HG03469 (cell line): Measurements from ENCODE around the gene TMEM178B.
A peak's percentile ranks its signal among the peaks of the same experiment; 100 is the strongest.

Experiments
- ATAC-seq: cut with Tn5 transposase; IDR thresholded peaks from one replicate; pipeline ENCODE4 v1.9.1; 2021; ENCODE audit warnings: mild to moderate bottlenecking, moderate library complexity, moderate number of reproducible peaks; ENCODE audit not compliant: unreplicated experiment

TMEM178B gene

DNA sequence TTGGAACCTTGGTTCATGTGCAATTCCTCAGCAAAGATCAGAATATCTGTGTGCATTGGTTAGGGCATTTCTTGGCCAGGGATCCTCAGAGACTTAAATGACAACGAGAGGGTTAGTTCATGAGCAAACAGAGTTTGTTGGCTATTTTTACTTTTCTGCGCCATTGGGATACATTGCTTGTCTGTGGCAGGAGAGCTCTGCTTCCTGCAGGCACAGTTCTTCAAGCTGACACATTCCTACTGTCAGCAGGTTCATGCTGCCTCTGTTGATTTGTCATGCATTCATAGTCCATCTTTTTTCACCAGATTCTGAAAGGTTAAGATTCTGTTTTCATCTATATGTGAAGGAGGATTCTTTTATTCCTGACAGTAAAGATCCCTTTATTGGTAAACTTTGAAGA is 139.4 kb downstream of the TMEM178B start:
- ATAC-seq: no peak

DNA sequence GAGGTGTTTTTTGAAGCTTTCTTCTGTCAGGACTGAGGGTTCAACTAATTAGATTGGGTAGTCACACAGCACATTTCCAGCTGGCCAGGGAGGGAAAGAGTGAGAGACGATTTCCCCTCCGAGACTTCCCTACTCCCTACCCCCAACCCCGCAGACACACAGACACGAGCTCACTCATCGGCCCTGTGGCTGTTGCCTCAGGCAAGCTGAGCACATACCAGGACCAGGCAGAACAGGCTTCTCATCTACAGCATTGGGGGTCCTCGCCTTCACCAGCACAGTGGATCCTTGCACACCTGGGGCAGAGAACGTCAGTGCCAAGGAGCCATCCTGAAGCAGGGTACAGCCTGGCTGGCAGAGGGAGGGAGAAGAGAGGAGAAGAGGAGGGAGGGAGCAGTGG is 144.1 kb downstream of the TMEM178B start:
- no peak for ATAC-seq

DNA sequence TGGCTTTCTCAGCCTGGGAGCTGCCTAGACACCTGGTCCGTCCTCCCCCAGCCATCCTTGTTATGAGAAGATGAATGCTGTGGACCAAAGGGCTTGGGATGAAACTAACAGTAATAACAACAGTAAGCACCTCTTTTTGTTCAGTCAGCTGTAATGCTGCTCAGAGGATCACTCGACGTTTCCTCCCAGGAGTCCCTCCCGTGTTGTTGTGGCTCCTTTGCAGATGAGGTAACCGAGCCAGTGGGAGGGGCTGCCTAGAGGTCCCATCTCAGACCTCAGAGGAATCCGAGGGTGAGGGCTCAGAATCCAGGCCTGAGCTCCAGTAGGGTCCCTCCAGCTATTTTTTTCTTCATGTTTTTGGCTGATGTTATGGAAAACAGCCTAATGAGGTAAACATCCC is 145.1 kb downstream of the TMEM178B start:
- no peak for ATAC-seq

DNA sequence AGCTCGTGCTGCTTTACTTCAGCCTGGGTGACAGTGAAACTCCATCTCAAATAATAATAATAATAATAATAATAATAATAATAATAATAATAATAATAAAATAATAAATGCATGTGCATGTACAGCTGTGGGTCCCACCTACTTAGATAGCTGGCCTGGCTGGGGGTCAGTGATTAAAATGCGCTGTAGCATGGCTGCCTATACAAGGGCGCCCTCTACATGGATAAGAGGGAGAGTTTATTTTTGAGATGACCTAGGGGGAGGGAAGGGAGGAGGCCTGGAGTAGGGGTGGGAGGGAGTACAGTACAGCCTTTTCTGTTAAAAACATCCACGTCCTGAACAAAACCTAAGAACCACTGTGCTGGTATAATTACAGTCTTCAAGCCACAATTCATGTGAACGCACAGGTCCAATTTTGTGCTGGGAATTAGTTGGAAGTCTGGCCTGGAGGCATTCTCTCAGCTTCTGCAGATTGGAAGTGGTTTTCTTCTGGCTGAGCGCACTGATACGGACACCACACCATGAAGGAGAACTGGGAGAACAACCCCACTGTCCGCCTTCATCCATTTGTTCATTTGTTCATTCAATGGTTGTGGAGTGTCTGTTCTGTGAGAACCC is 146.5 kb downstream of the TMEM178B start:
- ATAC-seq: no peak

DNA sequence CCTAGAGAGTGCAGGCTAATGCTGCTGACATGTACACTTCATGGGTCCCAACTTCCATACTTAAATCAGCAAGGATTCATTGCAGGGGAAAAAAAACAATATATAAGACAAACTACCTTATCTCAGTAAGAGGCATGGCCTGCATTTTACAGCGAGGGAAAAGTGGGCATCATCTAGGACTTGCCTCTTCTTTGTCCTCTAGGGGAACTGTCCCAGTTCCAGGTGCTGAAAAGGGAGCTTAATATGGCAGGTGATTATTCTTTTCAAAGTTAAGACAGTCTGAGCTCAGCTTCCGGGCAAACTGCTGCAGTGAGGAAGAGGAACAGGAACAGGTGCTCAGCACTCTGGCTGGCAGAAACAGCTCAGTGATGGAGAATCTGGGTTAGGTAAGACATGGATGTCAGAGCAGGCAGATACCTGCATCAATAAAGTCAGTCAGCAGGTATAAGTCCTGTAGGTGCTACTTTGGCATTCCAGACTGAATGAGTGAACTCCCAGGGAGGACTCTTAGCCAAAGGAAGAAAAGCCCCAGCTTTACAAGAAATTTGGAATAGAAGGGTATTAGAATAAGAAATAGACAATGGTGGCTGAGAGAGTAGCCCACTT is 147.2 kb downstream of the TMEM178B start:
- ATAC-seq: no peak

DNA sequence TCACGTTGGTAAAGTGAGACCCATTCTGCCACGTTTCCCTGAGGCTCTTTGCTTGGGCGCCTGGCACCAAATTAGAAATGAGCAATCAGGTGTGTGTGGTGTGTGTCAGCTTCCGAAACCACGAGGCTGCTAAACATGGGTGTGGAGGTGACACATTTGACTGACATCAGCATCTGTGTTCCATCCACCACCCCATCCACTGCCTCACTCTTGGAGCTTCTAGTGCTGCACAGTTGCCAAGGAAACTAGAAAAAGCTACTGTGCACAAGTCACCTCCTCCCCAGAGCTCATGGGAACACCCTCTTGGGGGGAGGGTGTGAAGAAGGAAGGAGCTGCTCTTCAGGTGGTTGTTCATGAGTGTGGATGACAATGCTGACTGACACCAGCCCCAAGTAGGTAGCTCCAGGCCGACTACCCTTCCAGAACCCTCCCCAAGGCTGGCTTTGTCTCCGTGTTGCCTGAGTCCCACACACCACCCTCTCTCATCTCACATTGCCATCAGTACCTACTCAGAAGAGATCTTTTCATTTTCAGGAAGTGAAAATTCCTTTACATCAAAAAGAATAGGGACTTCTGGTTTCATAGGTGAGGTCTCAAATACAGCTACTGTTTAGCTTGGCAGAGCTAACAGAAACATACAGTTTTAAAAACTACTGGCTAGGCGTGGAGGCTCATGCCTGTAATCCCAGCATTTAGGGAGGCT is 152.2 kb downstream of the TMEM178B start:
- ATAC-seq: peak; percentile 61

DNA sequence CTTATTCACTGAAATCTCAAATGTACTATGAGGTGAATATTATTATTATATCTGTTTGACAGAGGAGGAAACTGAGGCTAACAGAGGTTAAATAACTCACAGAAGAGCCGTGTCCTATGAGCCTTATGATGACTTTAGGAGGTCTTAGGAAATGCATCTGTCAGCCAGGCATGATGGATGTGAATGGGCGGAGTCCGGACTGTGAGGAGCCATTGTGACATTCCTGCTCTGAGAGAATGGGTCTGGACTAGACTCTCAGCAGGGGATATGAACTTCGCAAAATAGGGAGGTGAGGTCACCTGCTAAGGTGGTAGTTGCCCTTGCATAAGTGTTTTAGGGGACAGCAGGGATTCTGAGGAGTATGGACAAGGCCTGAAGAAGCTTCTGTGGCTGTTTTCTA is 153.6 kb downstream of the TMEM178B start:
- ATAC-seq: no peak

DNA sequence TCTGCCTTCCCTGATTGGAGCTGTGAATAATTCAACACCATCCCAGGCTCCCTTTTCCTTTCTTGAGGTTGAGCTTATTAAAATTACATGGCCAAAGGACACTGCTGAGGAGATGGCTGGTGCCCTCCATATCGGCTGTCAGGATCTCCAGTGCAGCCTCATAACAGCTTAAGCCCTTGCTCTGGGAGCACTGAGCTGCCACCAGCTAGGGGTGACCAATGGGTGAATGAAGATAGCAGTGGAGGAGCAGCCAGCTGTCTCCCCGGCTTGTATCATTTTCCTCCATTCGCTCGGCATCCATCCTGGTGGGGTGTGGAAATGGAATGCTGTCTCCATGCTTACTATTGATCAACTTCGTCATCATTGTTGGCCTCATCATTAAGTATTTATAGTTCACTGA is 154.6 kb downstream of the TMEM178B start:
- ATAC-seq: no peak

DNA sequence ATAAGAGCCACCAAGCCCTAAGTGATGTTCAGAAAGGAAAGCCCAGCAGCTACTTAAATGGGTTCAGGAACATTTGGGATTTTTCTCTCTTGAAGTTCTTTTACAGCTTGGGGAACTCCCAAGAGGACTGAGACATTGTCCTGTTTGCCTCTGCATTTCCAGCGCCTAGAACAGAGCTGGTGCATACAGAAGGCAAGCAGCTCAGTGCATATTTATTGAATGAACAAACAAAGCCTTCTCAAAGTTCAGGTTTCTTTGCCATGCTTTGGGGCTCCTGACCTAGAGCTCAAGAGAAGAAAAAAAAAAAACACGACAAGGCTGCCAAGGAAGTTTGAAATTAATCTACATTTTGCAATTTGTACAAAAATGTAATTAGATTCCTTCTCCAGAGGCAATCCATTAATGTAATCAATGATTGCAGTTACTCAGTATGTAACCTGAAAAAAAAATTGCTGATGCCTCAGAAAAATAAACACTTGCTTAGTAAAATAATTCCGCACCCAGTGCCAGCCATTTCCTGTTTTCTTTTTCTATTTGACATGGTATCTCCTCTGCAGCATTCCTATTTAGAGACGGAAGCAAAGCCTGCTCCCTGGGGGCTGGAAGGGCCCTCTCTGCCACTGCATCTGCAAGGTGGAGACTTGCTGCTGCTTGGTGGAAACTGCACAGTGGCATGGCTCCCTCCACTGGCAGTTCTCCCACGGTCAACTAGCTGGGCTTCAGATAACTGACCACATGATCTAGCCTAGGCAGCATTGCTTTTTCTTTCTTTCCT is 157.3 kb downstream of the TMEM178B start:
- ATAC-seq: no peak

DNA sequence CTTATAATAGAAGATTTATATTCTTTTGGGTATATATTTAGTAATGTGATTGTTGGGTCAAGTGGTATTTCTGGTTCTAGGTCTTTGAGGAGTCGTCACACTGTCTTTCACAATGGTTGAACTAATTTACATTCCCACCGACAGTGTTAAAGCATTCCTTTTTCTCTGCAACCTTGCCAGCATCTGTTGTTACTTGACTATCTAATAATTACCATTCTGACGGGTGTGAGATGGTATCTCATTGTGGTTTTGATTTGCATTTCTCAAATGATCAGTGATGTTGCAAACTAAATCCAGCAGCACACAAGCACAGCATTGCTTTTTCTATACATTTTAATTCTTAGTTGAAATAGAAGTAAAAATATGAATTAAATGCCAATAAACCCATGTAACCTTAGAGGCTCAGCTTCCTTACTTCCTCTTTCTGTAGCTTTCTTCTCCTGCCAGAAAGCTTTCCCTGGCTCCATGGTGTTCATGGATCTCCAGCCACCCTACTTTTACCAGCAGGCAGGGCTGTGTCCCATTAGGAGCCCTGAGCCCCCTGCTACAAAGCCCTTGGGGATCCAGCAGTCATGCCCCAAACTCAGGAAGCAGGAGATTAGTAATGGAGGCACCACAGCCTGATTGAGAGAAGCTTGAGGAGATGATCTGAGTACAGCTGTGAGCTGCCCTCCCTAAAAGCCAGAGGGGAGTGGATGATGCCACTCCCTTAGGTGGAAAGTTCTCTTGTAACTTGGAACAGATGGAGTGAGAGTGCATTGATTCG is 158.6 kb downstream of the TMEM178B start:
- no peak for ATAC-seq

DNA sequence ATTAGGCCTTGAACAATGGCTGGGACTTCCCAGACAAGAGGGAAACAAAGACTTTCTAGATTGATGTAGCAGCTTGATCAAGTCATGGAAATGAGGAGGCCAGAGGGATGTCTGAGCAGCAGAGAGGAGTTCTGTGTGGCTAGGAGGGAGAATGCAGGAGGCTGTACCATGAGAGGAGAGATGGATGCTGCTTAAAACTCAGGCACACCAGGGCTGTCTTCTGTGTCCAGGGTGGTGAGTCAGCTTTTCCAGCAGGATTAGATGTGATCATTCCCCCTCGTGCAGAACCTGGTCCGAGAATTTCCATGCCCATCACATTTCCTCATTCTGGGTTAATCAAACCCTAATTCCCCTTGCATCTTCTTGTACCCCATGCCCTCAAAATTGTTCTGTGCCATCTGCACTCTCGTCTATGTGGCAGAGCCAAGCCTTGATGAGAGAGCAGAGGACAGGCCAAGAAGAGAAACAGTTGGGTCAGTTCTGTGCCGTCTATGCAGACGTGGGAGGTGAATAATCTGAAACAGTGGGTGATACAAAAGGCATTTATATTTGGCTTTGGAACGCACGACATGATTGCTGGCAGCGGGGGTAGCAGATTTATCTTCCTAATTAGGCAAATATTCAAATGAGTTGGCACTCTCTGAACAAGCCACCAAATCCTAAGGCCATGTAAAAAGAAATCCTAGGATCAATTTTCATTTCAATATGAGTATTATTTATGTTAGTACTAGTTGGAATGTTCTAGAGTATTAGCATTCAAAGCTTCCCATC is 160.7 kb downstream of the TMEM178B start:
- ATAC-seq: no peak

DNA sequence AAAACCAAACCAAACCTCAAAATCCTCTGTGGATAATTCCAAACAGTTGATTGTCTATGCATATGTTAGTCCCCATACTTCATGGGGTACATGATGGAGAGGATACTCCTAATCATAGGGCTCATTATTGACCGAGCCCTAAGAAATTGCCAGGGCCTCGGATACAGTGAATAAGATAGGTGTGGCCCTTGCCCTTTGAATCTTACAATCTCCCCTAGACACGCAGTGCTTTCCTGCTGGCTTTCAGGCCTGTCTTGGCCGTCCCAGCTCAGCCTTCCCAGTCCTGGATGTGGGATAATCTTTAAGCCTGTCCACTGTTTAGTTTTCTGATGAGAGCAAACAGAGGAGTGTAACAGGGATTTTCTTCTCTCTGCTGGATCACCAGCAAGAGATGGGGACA is 161.8 kb downstream of the TMEM178B start:
- no peak for ATAC-seq

DNA sequence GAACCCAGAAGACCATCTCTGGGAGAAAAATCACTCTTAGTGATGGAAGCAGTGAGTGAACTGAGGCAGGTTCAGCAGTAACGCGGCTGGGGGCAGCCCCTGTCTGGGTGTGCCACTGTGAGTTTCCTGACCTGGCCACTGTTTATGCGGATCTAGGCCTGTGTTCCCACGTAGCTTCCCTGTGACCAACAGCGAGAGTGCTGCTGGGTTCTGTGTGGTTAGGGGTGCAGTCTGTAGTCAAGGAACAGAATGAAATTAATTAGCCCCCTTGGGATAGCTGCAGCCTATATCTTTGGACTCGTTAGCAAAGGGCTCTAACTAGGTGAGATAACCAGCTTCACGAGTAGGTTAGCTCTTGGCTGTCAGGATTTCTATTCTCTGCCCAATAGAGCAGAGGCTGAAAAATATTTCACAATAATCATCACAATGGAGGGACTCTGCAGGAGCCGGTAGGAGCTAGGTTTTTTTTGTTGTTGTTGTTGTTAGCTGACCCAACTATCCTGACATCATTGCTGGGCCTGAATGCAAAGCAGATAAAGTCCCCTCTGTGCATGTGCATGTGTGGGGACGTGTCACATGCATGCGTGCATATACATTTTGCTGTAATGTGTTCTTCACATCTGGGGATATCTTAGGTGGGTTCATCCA is 164.9 kb downstream of the TMEM178B start:
- ATAC-seq: no peak

DNA sequence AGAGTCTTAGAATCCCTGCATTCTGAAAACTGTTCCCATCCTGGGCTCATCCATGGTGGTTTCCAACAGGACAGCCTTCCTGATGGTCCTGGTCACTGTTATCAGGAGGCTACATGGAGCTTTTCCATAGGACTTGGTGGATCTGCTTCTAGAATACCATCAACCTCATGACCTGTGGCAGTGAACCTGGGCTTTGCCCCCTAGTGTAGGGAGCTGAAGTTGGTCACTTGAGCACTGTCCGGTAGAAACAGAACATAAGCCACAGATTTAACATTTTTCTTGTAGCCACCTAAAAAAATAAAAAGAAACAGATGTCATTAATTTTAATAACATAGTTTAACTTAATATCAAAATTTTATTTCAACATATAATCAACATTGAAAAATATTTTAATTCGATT is 165.8 kb downstream of the TMEM178B start:
- no peak for ATAC-seq

DNA sequence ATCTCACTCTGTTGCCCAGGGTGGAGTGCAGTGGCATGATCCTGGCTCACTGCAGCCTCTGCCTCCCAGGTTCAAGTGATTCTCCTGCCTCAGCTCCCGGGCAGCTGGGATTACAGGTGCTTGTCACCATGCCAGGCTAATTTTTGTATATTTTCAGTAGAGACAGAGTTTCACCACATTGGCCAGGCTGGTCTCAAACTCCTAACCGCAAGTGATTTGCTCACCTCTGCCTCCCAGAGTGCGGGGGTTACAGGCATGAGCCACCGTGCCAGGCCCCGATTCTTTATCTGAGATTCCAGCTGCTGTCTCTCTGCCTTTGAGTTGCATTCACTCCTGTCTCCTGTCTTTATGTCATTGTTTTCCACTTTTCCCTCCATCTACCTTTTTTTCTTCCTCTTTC is 168.7 kb downstream of the TMEM178B start:
- no peak for ATAC-seq

DNA sequence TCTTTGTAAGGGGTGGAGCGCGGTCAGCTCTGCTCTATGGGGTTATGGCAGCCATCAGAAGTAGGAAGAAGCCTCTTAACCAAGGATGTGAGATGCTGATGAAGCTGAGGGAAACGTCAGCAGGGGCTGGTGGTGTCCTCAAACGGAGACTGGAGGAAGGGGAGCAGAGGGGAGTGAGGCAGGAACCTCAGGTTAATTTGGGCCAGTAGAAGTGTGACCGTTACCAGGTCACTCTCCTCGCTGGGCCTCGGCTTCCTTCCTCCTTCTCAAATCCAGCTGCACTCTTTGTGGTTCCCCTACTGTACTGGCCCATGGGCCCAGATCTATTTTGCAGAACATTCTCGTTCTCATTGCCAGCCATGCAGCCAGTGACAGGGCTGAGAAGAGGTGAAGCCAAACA is 169.5 kb downstream of the TMEM178B start:
- no peak for ATAC-seq

DNA sequence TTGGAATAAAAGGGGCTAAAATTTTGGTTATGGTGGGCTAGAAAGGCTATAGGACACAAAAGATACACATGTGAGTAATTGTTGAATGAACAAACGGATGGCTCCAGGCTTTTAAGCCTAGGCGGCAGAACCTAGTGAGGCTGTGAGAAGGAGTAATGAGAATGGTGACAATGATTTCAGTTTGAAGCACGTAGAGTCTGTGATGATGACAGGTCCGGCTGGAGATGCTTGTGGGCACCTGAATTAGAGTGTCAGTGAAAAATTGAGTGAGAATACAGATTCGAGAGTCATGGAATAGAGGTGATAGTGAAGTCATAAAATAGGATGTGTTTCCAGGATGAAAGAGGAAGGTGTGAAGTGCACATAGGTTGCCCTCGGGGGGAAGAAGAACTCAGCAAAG is 170.6 kb downstream of the TMEM178B start:
- ATAC-seq: no peak

DNA sequence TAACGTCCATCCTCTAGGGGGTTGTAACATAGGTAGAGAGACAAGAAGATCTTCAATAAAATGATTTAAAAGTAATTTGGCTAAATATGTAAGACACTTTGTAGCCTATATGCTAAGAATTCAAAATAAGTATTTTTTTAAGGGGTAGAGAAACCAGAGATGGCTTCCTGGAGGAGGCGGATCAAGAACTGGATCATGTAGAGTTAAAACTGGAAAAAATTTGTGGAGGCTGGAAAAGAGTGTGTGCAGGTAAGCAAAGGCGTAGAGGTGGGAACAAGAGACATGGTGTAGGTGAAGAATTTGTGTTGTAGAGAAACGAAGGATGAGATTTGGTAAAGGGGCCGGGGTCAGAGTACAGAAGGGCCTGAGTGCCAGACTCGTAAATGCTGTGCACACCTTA is 172.6 kb downstream of the TMEM178B start:
- ATAC-seq: no peak

DNA sequence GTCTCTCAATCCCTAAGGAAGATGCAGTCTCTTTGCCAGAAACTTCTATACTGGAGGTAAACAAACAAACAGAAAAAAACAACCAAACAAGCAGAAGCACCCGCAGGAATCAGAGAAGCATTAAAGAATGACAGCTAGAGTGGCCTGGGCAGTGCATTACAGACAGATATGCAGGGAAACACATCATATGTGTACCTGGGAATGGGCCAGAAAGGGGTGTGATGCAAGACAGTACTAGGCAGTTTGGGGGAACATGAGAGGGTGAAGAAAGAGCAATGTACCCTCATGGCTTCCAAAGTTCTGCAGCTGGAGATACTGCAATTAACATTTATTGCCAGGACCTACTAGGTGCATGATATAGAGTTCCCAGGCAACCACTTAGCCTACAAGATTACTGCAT is 177.3 kb downstream of the TMEM178B start:
- no peak for ATAC-seq

DNA sequence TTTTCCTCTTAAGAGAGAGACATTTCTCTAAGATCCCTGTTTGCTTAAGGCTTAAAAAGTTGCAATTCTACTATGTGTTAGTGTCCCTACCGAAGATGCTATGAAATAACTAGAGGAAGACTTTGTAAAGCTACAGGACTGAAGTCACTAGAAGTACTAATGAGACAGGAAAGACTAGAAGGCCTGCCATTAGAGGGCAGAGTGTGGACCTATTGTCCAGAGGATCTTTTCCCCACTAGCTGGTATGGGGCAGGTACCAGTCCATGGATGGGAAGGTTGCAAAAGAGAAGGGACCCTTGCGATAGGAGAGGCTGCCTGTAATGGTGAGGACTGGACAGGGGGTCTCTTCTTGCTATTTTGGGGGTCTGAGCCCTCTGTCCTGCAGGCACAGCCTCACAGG is 178.1 kb downstream of the TMEM178B start:
- ATAC-seq: no peak
